ENCODE measurements around the gene ELP4. TPM values are rescaled to one million over a fixed set of nuclear protein-coding genes. Genes with fewer than 3 reads are reported as not detected.

Gene ELP4
- total and polyA plus RNA-seq, 3 donors from 2014 or later: 28.0 to 29.7 (median 29.1) TPM

DNA sequence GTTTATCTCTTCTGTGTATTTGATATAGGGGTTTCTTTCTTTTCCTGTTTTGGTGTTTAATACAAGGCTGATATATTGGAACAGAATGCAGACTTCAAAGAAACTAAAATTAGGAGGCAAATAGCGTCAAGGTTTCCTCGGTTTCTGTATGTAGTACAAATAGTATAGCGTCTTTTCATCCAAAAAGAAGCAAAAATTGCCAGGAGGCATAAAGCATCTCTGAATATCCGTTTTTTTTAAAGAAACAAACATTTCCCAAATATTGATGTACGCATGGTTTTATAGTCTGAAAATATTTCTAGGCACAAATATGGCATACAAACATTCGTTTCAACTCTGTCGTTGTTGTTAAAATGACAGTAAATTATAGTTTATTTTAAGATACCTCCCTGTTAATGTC lies 318.6 kb downstream of the ELP4 start:
- no peaks in the 10 kb centered on the region for H3K36me3 ChIP-seq (ENCODE audit: low read depth, missing control alignments)
- H3K4me1 ChIP-seq: no peaks in the 10 kb centered on the region
- TF ChIP-seq, protein P1, sequence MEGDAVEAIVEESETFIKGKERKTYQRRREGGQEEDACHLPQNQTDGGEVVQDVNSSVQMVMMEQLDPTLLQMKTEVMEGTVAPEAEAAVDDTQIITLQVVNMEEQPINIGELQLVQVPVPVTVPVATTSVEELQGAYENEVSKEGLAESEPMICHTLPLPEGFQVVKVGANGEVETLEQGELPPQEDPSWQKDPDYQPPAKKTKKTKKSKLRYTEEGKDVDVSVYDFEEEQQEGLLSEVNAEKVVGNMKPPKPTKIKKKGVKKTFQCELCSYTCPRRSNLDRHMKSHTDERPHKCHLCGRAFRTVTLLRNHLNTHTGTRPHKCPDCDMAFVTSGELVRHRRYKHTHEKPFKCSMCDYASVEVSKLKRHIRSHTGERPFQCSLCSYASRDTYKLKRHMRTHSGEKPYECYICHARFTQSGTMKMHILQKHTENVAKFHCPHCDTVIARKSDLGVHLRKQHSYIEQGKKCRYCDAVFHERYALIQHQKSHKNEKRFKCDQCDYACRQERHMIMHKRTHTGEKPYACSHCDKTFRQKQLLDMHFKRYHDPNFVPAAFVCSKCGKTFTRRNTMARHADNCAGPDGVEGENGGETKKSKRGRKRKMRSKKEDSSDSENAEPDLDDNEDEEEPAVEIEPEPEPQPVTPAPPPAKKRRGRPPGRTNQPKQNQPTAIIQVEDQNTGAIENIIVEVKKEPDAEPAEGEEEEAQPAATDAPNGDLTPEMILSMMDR (IDR thresholded peaks at IDR 0.05): no peak
- no peak for TF ChIP-seq POLR2A (IDR thresholded peaks at IDR 0.05)
- no peaks in the 10 kb centered on the region for H3K9me3 ChIP-seq
- WGBS, 2 donors: 23 to 26% methylated on average over 7 of the region's 7 CpGs
- intact Hi-C loops (cut with DNase I; ENCODE audit: low total_unique reads): no loop called here
- H3K27ac ChIP-seq: no peak overlapping the region
- DNase-seq: no peak
- no peak overlapping the region for H3K4me3 ChIP-seq
- H3K27me3 ChIP-seq: no peaks in the 10 kb centered on the region

DNA sequence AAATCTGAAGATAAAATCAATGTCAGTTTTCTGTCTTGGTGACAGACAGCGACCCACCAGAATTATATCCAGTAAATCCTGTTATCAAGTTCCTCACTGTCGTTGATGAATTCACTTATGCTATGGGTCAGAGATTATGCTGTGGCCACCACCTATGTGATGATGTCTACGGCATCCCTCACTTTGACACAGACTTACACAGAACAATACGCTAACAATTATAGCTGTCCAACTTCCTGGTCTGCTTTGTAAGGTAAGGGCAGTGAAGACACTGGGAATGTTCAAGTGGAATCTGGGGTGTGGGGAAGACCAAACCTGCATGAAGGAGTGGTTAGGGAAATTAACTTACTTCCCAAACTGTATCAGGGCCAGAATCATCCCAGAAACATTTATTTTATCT lies 320.8 kb downstream of the ELP4 start:
- no peak overlapping the region for H3K27ac ChIP-seq
- no peaks in the 10 kb centered on the region for H3K4me1 ChIP-seq
- H3K36me3 ChIP-seq (ENCODE audit: low read depth, missing control alignments): no peaks in the 10 kb centered on the region
- DNase-seq: no peak
- no peak overlapping the region for H3K4me3 ChIP-seq
- no peaks in the 10 kb centered on the region for H3K27me3 ChIP-seq
- intact Hi-C loops (cut with DNase I; ENCODE audit: low total_unique reads): no loop called here
- no peak for TF ChIP-seq POLR2A (IDR thresholded peaks at IDR 0.05)
- TF ChIP-seq, protein P1 (IDR thresholded peaks at IDR 0.05): no peak
- no peaks in the 10 kb centered on the region for H3K9me3 ChIP-seq
- WGBS, 2 donors: 78 to 88% methylated on average over 4 of the region's 4 CpGs

DNA sequence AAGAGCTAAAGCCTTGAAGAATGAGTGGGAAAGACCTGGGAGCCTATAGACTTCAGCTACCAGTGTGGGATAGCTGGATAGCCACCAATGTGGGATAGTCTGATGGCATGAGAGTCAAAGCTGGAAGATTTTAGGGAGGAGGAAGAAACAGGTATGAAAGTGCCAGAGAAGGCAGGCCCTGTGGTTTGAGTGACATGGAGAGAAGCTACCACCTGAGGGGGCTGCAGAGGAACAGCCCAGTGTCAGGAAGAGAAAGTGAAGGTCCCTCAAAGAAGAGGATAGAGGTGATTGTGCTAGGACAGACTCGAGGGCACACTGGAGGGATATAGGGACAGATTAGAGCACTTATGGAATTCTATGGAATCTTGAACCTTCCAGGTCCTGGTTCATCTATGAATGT lies 324.7 kb downstream of the ELP4 start:
- no peaks in the 10 kb centered on the region for H3K9me3 ChIP-seq
- intact Hi-C loops (cut with DNase I; ENCODE audit: low total_unique reads): no loop called here
- 31 to 67% methylated on average over 1 of the region's 1 CpG for WGBS, 2 donors
- no peak for TF ChIP-seq POLR2A (IDR thresholded peaks at IDR 0.05)
- TF ChIP-seq, protein P1 (IDR thresholded peaks at IDR 0.05): no peak
- no peaks in the 10 kb centered on the region for H3K36me3 ChIP-seq (ENCODE audit: low read depth, missing control alignments)
- no peaks in the 10 kb centered on the region for H3K4me1 ChIP-seq
- no peak overlapping the region for H3K4me3 ChIP-seq
- no peaks in the 10 kb centered on the region for H3K27me3 ChIP-seq
- H3K27ac ChIP-seq: no peak overlapping the region
- DNase-seq: no peak

Other genes with a start within 250 kb of the ELP4 start
- 10 to 100 TPM; 12.3 to 23.7 TPM for gene DCDC1, start 140.0 kb upstream of the ELP4 start, total RNA-seq
- gene DCDC1, start 140.0 kb upstream of the ELP4 start, polyA plus RNA-seq (ENCODE audit: insufficient read depth, low read depth, low replicate concordance): 10.4 TPM
- 10 to 100 TPM; 18.5 to 27.2 TPM for gene DNAJC24, start 139.9 kb upstream of the ELP4 start, total RNA-seq
- gene DNAJC24, start 139.9 kb upstream of the ELP4 start, polyA plus RNA-seq (ENCODE audit: insufficient read depth, low read depth, low replicate concordance): 28.2 TPM
- 10 to 100 TPM; 40.1 to 48.2 TPM for gene IMMP1L, start 145 bp upstream of the ELP4 start, total RNA-seq
- gene IMMP1L, start 145 bp upstream of the ELP4 start, polyA plus RNA-seq (ENCODE audit: insufficient read depth, low read depth, low replicate concordance): 37.6 TPM